Breast epithelium (tissue), 4 donors: ENCODE data around the gene NUDT14. TPM values are rescaled to one million over a fixed set of nuclear protein-coding genes. Genes with fewer than 3 reads are reported as not detected.

Source experiments
- DNase-seq, 2 donors: peaks; one replicate each; pipeline ENCODE4 v3.0.0-alpha.2; 2019; ENCODE audit warnings: low spot score in 2 of 2
- H3K27ac ChIP-seq, 2 donors: fragments of 200-600 bp; sonication (generic) in 1 of 2; one replicate each; pipeline ENCODE4 v1.5.1; 2016 to 2019; ENCODE audit warnings: mild to moderate bottlenecking in 1 of 2
- H3K27me3 ChIP-seq, 2 donors: fragments of 200-600 bp; sonication (generic) in 1 of 2; one replicate each; pipeline versions ENCODE4 v1.5.1 to v1.6.0; 2017 to 2019; ENCODE audit warnings: control low read depth in 1 of 2, mild to moderate bottlenecking in 1 of 2
- H3K36me3 ChIP-seq: fragments of 200-600 bp; one replicate; pipeline ENCODE4 v1.5.1; 2019
- H3K4me1 ChIP-seq, 2 donors: fragments of 200-600 bp; sonication (generic); one replicate each; pipeline ENCODE4 v1.5.1; 2016 to 2019; ENCODE audit warnings: control low read depth in 1 of 2
- H3K4me3 ChIP-seq, 3 donors: fragments of 200-600 bp; sonication (generic); 1 replicate in 2 of 3; 2 replicates in 1 of 3; pipeline ENCODE4 v1.5.1; 2016 to 2019; ENCODE audit warnings: mild to moderate bottlenecking in 3 of 3, moderate library complexity in 2 of 3
- H3K9me3 ChIP-seq, 2 donors: fragments of 200-600 bp; sonication (generic) in 1 of 2; one replicate each; pipeline ENCODE4 v1.5.1; 2016 to 2019; ENCODE audit warnings: control low read depth in 1 of 2
- CTCF ChIP-seq, 3 donors: fragments of 450-650 bp; IDR thresholded peaks; one replicate each; pipeline ENCODE4 v1.5.1; 2016 to 2017; ENCODE audit warnings: antibody characterized with exemption in 3 of 3, mild to moderate bottlenecking in 3 of 3, moderate library complexity in 3 of 3
- POLR2A ChIP-seq: fragments of 450-650 bp; IDR thresholded peaks from one replicate; pipeline ENCODE4 v1.6.1; 2016; ENCODE audit warnings: antibody characterized with exemption, mild to moderate bottlenecking, moderate library complexity
- POLR2AphosphoS5 ChIP-seq, 3 donors: sonication (generic); formaldehyde crosslinking; IDR thresholded peaks; one replicate each; pipeline ENCODE4 v1.6.1; 2017; ENCODE audit warnings: antibody characterized with exemption in 3 of 3
- intact Hi-C: fragments of 100-400 bp; cut with DNase I; formaldehyde crosslinking; loops from one replicate; pipeline ENCODE4 v1.15.1; 2023; ENCODE audit warnings: low total_unique reads
- total RNA-seq, 3 donors: library from RNA; depleted of rRNA; stranded (reverse); fragments of >200 nt; gene quantifications; one replicate each; pipeline ENCODE4 v1.1.0, GENCODE V29; 2016

The NUDT14 gene
- total RNA-seq, 3 donors from 2014 or later = 13.6 to 14.9 (median 14.1) TPM

GRCh38 chr14:105221598-105222178, 40.6 kb upstream of the NUDT14 start:
- no peaks in the 10 kb centered on the region for H3K4me1 ChIP-seq
- H3K27me3 ChIP-seq = no peaks in the 10 kb centered on the region
- no peak for DNase-seq
- intact Hi-C loops = no loop called here
- H3K36me3 ChIP-seq = no peaks in the 10 kb centered on the region
- H3K9me3 ChIP-seq = no peaks in the 10 kb centered on the region
- no peak for TF ChIP-seq CTCF (IDR thresholded peaks at IDR 0.05)
- no peak overlapping the region for H3K4me3 ChIP-seq
- H3K27ac ChIP-seq = no peak overlapping the region

- no peak for TF ChIP-seq POLR2AphosphoS5 (IDR thresholded peaks at IDR 0.05)
- H3K4me3 ChIP-seq = no peak overlapping the region
- no peaks in the 10 kb centered on the region for H3K36me3 ChIP-seq
- no peaks in the 10 kb centered on the region for H3K9me3 ChIP-seq
- no peaks in the 10 kb centered on the region for H3K4me1 ChIP-seq
- intact Hi-C loops = no loop called here
- no peak for DNase-seq
- peak overlapping the region in 1 of 2 donors; percentile 68 for H3K27ac ChIP-seq
- H3K27me3 ChIP-seq = no peaks in the 10 kb centered on the region
Measured at GRCh38 chr14:105220699-105221597, 39.8 kb upstream of the NUDT14 start.

DNA sequence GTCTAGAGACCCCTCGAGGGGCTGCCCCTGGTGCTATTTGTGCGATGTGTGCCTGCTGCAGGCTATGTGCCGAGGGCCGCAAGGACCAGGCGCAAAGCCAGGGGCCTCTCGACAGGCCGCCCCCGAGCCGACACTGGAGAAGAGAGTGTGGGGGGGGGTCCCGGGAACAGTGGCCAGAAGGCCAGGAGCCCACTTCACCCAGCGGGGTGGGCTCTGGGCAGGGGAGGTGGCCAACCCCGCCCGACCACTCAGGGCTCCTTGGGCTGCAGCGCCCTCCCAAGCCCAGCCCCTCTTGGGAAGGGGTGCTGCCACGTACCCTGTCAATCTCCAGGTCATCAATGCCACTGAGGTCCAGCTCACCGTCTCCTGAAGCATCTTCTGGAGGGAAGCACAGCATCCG, 38.6 kb upstream of the NUDT14 start:
- DNase-seq = no peak
- no peaks in the 10 kb centered on the region for H3K36me3 ChIP-seq
- H3K27me3 ChIP-seq = no peaks in the 10 kb centered on the region
- TF ChIP-seq POLR2AphosphoS5 (IDR thresholded peaks at IDR 0.05) (no peak), POLR2A (no peak), CTCF (IDR thresholded peaks at IDR 0.05) (no peak)
- no peaks in the 10 kb centered on the region for H3K4me1 ChIP-seq
- no peak overlapping the region for H3K4me3 ChIP-seq
- intact Hi-C loops = loop anchor here (10.0 kb wide), 1 partner anchor 125 kb away; no protein-coding TSS in a partner anchor
- H3K9me3 ChIP-seq = no peaks in the 10 kb centered on the region
- no peak overlapping the region for H3K27ac ChIP-seq

DNA sequence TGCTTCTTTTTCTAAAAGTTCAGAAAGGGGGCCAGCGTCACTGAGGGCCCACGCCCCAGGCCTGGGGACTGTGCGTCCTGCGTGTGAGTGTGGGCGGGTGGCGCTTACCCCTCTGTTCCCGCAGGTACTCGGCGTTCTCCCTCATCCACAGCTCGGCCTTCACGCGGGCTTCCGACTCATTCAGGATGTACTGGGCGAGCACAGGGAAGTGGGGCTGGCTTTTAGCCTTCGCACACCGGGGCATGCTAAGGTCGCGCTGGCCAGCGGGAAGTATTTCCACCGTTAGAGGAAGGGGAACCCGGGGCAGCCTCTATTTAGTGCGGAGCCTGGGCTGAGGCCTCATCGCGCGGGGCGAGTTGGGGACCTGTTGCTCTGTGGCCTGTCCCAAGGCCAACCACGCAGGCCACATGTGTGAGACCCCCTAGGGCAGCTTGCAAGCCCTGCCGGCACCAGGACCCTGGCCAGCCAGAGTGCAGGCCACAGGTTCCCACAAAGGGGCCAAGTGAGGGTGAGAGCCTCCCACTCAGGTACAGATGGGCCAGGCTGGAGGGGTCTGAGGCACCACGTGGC, 38.0 kb upstream of the NUDT14 start:
- Histone ChIP-seq H3K36me3 (no peaks in the 10 kb centered on the region), H3K27me3 (no peaks in the 10 kb centered on the region), H3K9me3 (no peaks in the 10 kb centered on the region), H3K4me1 (no peaks in the 10 kb centered on the region), H3K27ac (no peak overlapping the region), H3K4me3 (no peak overlapping the region)
- intact Hi-C loops = loop anchor here (10.0 kb wide), 1 partner anchor 126 kb away; no protein-coding TSS in a partner anchor
- DNase-seq = no peak
- TF ChIP-seq CTCF (IDR thresholded peaks at IDR 0.05) (no peak), POLR2A (no peak), POLR2AphosphoS5 (IDR thresholded peaks at IDR 0.05) (no peak)

DNA sequence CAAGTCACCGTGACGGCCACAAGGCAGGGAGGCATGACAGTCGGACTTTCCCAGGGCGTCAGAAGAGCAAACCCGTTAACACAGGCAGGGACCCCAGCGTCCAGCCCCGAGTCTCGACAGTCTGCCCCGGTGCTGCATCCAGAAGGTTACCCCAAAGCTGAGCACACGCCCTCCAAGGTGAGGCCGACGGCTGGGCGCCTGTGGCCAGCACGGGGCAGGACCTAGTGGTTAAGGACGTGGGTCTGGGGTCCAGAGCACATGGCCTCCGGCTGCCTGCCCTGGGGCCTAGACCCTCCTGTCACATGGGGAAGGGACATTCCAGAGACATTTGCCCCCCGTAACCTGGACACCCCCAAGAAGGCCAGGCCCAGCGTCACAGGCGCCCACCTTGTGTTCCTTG, 37.5 kb upstream of the NUDT14 start:
- no peaks in the 10 kb centered on the region for H3K27me3 ChIP-seq
- H3K4me1 ChIP-seq = no peaks in the 10 kb centered on the region
- H3K4me3 ChIP-seq = no peak overlapping the region
- no peak for TF ChIP-seq CTCF (IDR thresholded peaks at IDR 0.05)
- no peaks in the 10 kb centered on the region for H3K36me3 ChIP-seq
- H3K9me3 ChIP-seq = no peaks in the 10 kb centered on the region
- DNase-seq = no peak
- intact Hi-C loops = loop anchor here (10.0 kb wide), 1 partner anchor 126 kb away; no protein-coding TSS in a partner anchor
- H3K27ac ChIP-seq = no peak overlapping the region
